Activated naive CD8-positive, alpha-beta T cell treated with anti-CD3 and anti-CD28 coated beads, Interleukin-2, amount 10 ng/mL, durations not matched to agents 7 days and 5 days (primary cell): ENCODE measurements around the gene PROSER2. TPM values are rescaled to one million over a fixed set of nuclear protein-coding genes. Genes with fewer than 3 reads are reported as not detected.

Experiments
- ATAC-seq: fragments of 150-1000 bp; cut with Tn5 transposase; one replicate; pipeline ENCODE4 v1.10.0; 2021; ENCODE audit warnings: low read depth, moderate library complexity
- POLR2A ChIA-PET: fragments of 350-600 bp; sonication (Branson Sonifier 250); formaldehyde crosslinking; loops from one replicate; lab custom pipeline; 2021; ENCODE audit warnings: antibody characterized with exemption; lab: Charles Lee
- DNase-seq: peaks from one replicate; pipeline ENCODE4 v3.0.0; 2021
- H3K27ac Mint-ChIP-seq: one replicate; pipeline ENCODE4 v1.8.0; 2022; ENCODE audit warnings: mild to moderate bottlenecking, mixed read lengths
- H3K27me3 Mint-ChIP-seq: one replicate; pipeline ENCODE4 v1.8.0; 2022; ENCODE audit warnings: mild to moderate bottlenecking, moderate library complexity, mixed read lengths
- H3K36me3 Mint-ChIP-seq: one replicate; pipeline ENCODE4 v1.8.0; 2021; ENCODE audit warnings: mild to moderate bottlenecking, mixed read lengths
- H3K4me1 Mint-ChIP-seq: one replicate; pipeline ENCODE4 v1.8.0; 2021; ENCODE audit warnings: mixed read lengths
- H3K4me3 Mint-ChIP-seq: one replicate; pipeline ENCODE4 v1.8.0; 2022; ENCODE audit warnings: mild to moderate bottlenecking, moderate library complexity, mixed read lengths
- H3K9me3 Mint-ChIP-seq: one replicate; pipeline ENCODE4 v1.8.0; 2021; ENCODE audit warnings: mixed read lengths
- total RNA-seq, 2 experiments: library from RNA; stranded (reverse); gene quantifications; one replicate each; pipeline ENCODE4 v1.2.3, GENCODE V29; 2021

Gene PROSER2
- total RNA-seq, 2 experiments from 2014 or later, result 1.0 to 1.2 TPM

GRCh38 chr10:11813855-11814567, 9.1 kb upstream of the PROSER2 start:
- no peaks in the 10 kb centered on the region for H3K36me3 Mint-ChIP-seq
- POLR2A ChIA-PET, result no interaction called here

DNA sequence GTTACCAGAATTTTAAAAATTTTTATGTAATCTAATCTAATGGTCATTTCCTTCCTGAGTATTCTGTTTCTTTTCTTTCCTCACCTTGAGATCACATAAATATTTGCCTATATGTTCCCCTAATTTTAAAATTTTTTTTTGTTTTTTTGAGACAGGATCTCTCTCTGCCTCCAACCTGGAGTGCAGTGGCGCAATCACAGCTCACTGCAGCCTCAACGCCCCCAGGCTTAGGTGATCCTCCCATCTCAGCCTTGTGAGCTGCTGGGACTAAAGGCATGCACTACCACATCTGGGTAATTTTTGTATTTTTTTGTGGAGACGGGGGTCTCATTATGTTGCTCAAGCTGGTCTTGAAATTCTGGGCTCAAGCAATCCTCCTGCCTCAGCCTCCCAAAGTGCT, 4.1 kb upstream of the PROSER2 start:
- no peak overlapping the region for H3K4me3 Mint-ChIP-seq
- H3K27me3 Mint-ChIP-seq, result peaks cover 39% of the 10 kb centered on the region
- H3K9me3 Mint-ChIP-seq, result no peaks in the 10 kb centered on the region
- POLR2A ChIA-PET, result no interaction called here
- no peak overlapping the region for H3K27ac Mint-ChIP-seq
- peaks cover 5% of the 10 kb centered on the region for H3K4me1 Mint-ChIP-seq
- no peaks in the 10 kb centered on the region for H3K36me3 Mint-ChIP-seq
- no peak for DNase-seq
- ATAC-seq, result no peak

More at GRCh38 chr10:11813855-11814567, 9.1 kb upstream of the PROSER2 start:
- Mint-ChIP-seq H3K27me3 (peaks cover 18% of the 10 kb centered on the region), H3K9me3 (no peaks in the 10 kb centered on the region), H3K4me1 (no peaks in the 10 kb centered on the region), H3K4me3 (no peak overlapping the region), H3K27ac (no peak overlapping the region)
- DNase-seq, result no peak
- ATAC-seq, result no peak

DNA sequence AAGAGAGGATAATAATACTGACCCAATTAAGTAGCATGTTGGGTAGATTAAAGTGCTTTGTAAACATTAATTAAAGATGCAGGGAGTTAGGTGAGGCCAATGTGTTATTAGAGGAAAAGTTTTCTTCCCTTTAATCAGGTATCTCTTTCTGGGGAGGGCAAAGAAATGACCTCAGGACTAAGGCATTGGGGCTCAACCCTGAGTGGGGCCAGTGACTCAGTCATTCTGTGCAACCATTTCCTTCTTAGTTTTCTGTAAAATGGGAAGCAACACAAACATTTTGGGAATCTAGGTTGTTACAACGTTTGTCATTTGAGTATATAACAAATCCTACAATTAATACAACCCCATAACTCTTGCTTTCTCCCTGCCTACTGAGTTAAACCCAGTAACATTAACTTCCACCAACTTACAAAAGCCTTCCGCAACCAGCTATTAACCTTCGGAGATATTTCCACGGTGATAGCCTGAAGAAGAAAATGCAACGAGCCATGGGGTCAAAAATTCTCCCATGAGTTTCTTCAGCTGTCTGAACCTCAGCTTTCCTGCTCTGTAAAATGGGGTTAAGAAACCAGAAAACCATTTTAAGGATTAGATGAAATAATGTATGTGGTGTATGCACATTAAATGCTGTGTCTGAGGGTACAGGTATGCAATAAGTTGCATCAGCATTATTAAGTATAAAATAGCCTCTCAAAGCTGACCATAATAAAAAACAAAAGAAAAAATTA, 965 bp upstream of the PROSER2 start:
- Mint-ChIP-seq H3K4me1 (peaks cover 9% of the 10 kb centered on the region), H3K36me3 (no peaks in the 10 kb centered on the region), H3K9me3 (no peaks in the 10 kb centered on the region), H3K4me3 (no peak overlapping the region), H3K27me3 (peaks cover 56% of the 10 kb centered on the region), H3K27ac (no peak overlapping the region)
- ATAC-seq (no peak), DNase-seq (no peak)
- POLR2A ChIA-PET, result no interaction called here

- H3K4me3 Mint-ChIP-seq, result peak overlapping the region; percentile 56
- H3K4me1 Mint-ChIP-seq, result peaks cover 9% of the 10 kb centered on the region
- H3K9me3 Mint-ChIP-seq, result no peaks in the 10 kb centered on the region
- POLR2A ChIA-PET, result no interaction called here
- H3K27ac Mint-ChIP-seq, result no peak overlapping the region
- no peak for DNase-seq
- ATAC-seq, result no peak
- H3K36me3 Mint-ChIP-seq, result no peaks in the 10 kb centered on the region
- peaks cover 61% of the 10 kb centered on the region for H3K27me3 Mint-ChIP-seq
Observed at GRCh38 chr10:11822809-11823121, 391 bp upstream of the PROSER2 start.

DNA sequence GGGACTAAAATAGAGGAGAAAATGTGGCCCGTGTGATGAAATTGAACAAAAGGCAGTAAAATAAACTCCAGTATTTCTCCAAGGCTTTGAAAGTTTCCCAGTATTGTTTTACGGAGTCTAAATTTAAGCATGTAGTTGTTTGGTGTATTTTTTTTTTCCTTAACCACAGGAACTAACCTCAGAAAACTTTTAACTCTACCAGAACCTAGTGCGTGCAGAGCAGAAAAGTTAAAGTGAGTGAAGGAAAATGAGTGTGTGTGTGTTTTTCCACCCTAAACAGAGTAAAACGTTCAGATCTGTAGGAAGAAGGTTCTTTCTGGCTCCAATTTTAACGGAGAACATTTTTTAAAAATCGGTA, 812 bp downstream of the PROSER2 start:
- peaks cover 66% of the 10 kb centered on the region for H3K27me3 Mint-ChIP-seq
- POLR2A ChIA-PET, result no interaction called here
- H3K9me3 Mint-ChIP-seq, result no peaks in the 10 kb centered on the region
- DNase-seq (no peak), ATAC-seq (no peak)
- H3K36me3 Mint-ChIP-seq, result no peaks in the 10 kb centered on the region
- peak overlapping the region; percentile 76 for H3K4me3 Mint-ChIP-seq
- H3K4me1 Mint-ChIP-seq, result peaks cover 9% of the 10 kb centered on the region
- no peak overlapping the region for H3K27ac Mint-ChIP-seq

DNA sequence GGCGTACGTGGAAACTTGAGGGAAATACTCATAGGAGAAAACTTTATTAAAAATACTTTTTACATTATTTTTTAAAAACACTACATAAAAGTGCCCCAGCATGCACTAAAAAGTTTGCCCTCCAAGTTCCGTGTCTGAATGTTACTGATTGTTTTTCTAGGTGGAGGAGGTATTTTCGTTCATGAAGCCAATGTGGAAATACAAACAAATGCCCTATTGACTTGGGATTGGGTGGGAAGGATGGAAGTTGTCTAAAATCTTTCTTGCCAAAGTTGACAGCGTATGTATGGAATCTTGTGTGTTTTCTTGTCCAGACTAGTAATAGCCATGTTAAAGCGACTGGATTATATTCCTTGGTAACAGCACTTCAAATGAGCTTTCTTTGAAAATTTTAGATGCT, 1.2 kb downstream of the PROSER2 start:
- H3K4me3 Mint-ChIP-seq, result peak overlapping the region; percentile 76
- POLR2A ChIA-PET, result no interaction called here
- no peaks in the 10 kb centered on the region for H3K36me3 Mint-ChIP-seq
- H3K27me3 Mint-ChIP-seq, result peaks cover 64% of the 10 kb centered on the region
- H3K4me1 Mint-ChIP-seq, result peaks cover 9% of the 10 kb centered on the region
- no peaks in the 10 kb centered on the region for H3K9me3 Mint-ChIP-seq
- no peak for DNase-seq
- ATAC-seq, result no peak
- no peak overlapping the region for H3K27ac Mint-ChIP-seq

GRCh38 chr10:11824825-11825224, 1.7 kb downstream of the PROSER2 start:
- Mint-ChIP-seq H3K27me3 (peaks cover 61% of the 10 kb centered on the region), H3K27ac (no peak overlapping the region), H3K4me3 (no peak overlapping the region), H3K4me1 (peaks cover 5% of the 10 kb centered on the region), H3K9me3 (no peaks in the 10 kb centered on the region), H3K36me3 (no peaks in the 10 kb centered on the region)
- POLR2A ChIA-PET, result no interaction called here
- no peak for ATAC-seq
- DNase-seq, result no peak

DNA sequence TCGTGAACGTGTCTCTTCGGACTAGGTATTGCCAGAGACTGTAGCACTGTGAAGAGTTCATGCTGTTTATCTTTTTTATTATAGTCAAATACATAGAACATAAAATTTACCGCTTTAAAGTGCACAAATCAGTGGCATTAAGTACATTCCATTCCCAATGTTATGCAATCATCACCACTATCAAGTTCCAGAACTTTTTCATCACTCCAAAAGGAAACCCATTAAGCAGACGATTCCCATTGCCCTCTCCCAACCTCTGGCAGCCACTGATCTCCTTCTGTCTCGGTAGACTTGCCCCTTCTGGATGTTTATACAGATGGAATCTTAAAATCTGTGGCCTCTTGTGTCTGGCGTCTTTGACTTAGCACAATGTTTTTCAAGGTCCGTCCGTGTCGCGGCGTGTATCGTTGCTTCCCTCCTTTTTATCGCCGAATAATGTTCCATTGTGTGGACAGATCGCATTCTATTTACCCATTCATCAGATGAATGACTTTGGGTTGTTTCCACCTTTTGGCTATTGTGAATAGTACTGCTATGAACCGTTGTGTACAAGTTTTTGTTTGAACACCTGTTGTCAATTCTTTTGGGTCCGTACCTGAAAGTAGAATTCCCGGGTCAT, 2.7 kb downstream of the PROSER2 start:
- POLR2A ChIA-PET, result interaction anchor here (0.6 kb wide), 1 partner anchor 1383 kb away, joined by 5 read pairs; no protein-coding TSS in a partner anchor
- H3K36me3 Mint-ChIP-seq, result no peaks in the 10 kb centered on the region
- no peak overlapping the region for H3K4me3 Mint-ChIP-seq
- peaks cover 56% of the 10 kb centered on the region for H3K27me3 Mint-ChIP-seq
- H3K9me3 Mint-ChIP-seq, result no peaks in the 10 kb centered on the region
- DNase-seq, result no peak
- H3K4me1 Mint-ChIP-seq, result peaks cover 5% of the 10 kb centered on the region
- no peak for ATAC-seq
- no peak overlapping the region for H3K27ac Mint-ChIP-seq

GRCh38 chr10:11827006-11827405, 3.9 kb downstream of the PROSER2 start:
- Mint-ChIP-seq H3K9me3 (no peaks in the 10 kb centered on the region), H3K4me1 (peaks cover 5% of the 10 kb centered on the region), H3K36me3 (no peaks in the 10 kb centered on the region), H3K4me3 (no peak overlapping the region), H3K27me3 (peaks cover 45% of the 10 kb centered on the region), H3K27ac (no peak overlapping the region)
- DNase-seq, result no peak
- POLR2A ChIA-PET, result interaction anchor here (0.7 kb wide), 3 partner anchors 79 to 348 kb away, joined by 3 read pairs; no protein-coding TSS in a partner anchor
- ATAC-seq, result no peak

DNA sequence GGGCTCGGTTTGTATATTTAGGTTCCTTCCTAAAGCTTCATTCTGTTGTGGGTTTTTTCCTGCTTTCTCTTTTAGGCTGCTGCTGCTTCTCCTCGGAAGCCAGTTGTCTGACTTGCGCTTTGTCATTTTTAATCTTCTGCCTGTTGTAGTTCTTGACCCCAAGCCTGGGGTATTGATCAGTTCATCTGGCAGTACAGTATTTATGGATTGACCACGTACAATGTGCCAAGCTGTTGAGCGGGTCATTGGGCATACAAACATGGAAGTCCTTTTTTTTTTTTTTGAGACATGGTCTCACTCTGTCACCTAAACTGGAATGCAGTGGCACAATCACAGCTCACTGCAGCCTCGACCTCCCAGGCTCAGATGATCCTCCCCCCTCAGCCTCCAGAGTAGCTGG, 4.3 kb downstream of the PROSER2 start:
- no peak overlapping the region for H3K27ac Mint-ChIP-seq
- ATAC-seq, result no peak
- DNase-seq, result no peak
- no peaks in the 10 kb centered on the region for H3K36me3 Mint-ChIP-seq
- no peak overlapping the region for H3K4me3 Mint-ChIP-seq
- H3K9me3 Mint-ChIP-seq, result no peaks in the 10 kb centered on the region
- H3K4me1 Mint-ChIP-seq, result peaks cover 5% of the 10 kb centered on the region
- POLR2A ChIA-PET, result interaction anchor here (0.7 kb wide), 1 partner anchor 122 kb away, joined by 3 read pairs; no protein-coding TSS in a partner anchor
- peaks cover 45% of the 10 kb centered on the region for H3K27me3 Mint-ChIP-seq

- H3K36me3 Mint-ChIP-seq, result no peaks in the 10 kb centered on the region
- POLR2A ChIA-PET, result no interaction called here
- no peak overlapping the region for H3K4me3 Mint-ChIP-seq
- H3K9me3 Mint-ChIP-seq, result no peaks in the 10 kb centered on the region
- H3K27ac Mint-ChIP-seq, result no peak overlapping the region
- ATAC-seq (no peak), DNase-seq (no peak)
- H3K4me1 Mint-ChIP-seq, result peaks cover 5% of the 10 kb centered on the region
- H3K27me3 Mint-ChIP-seq, result peaks cover 42% of the 10 kb centered on the region
Observed at GRCh38 chr10:11828682-11829284, 5.6 kb downstream of the PROSER2 start.

DNA sequence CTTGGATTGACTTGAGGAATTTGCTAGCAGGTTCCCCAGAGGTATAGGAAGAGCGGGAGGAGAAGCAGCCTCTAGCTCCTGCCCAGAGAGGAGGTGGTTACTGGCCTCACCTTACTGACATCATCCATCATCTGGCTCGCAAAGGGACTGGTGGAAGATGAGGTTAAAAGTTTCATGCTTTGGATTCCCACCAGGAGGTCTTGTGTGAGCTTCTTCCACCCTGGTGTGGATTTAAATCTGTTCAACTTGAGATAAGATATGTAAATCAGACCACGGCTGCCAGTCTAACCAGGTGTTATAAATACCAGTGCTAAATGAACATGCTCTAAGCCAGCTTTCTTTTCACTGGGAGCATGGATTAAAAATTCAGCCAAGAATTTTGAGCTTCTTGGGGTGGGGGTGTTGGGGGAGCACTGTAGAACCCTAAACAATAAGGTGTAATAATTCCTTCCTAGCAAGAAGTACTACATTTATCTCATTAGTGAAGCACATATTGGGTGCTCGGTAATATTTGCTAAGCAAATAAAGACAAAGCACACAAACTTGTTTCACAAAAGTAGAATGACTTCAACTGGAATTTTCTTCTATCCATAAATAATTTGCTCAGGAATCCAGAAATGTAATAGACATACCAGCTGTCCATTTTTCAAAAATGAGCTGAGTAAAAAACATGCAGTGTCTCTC, 7.8 kb downstream of the PROSER2 start:
- H3K36me3 Mint-ChIP-seq, result no peaks in the 10 kb centered on the region
- H3K4me3 Mint-ChIP-seq, result no peak overlapping the region
- H3K27me3 Mint-ChIP-seq, result peaks cover 29% of the 10 kb centered on the region
- ATAC-seq, result no peak
- no peak overlapping the region for H3K27ac Mint-ChIP-seq
- no peak for DNase-seq
- H3K9me3 Mint-ChIP-seq, result no peaks in the 10 kb centered on the region
- no peaks in the 10 kb centered on the region for H3K4me1 Mint-ChIP-seq
- POLR2A ChIA-PET, result interaction anchor here (0.6 kb wide), 1 partner anchor 25 kb away, joined by 3 read pairs; no protein-coding TSS in a partner anchor

DNA sequence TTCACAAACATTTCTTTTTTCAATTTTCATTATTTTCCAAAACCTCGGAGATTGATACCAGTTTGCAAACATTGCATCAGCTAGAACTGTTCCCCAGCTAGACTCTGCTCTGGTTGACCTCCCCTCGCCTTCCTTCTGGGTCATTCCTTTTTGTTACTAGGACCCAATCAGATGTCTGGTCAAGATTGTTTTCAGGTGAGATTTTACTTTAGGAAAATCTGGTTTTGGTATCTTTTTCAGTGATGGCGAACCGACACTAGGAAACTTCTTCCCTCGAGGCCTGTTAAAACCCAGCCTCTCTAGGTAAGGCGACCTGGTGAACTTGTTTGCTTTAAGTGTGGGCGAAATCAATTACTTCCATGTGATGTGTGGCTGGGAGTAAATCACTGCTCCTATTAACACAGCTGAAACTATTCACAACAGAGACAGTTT, 8.4 kb downstream of the PROSER2 start:
- ATAC-seq, result no peak
- no peaks in the 10 kb centered on the region for H3K4me1 Mint-ChIP-seq
- no peak overlapping the region for H3K4me3 Mint-ChIP-seq
- H3K9me3 Mint-ChIP-seq, result no peaks in the 10 kb centered on the region
- no peak for DNase-seq
- POLR2A ChIA-PET, result interaction anchor here (0.6 kb wide), 1 partner anchor 24 kb away, joined by 3 read pairs; no protein-coding TSS in a partner anchor
- peaks cover 26% of the 10 kb centered on the region for H3K27me3 Mint-ChIP-seq
- no peak overlapping the region for H3K27ac Mint-ChIP-seq
- no peaks in the 10 kb centered on the region for H3K36me3 Mint-ChIP-seq
